ENCODE results near the gene GNAS. TPM values are rescaled to one million over a fixed set of nuclear protein-coding genes. Genes with fewer than 3 reads are reported as not detected.

GNAS gene
- total RNA-seq, 1 donor: 361 TPM

- no peak for TF ChIP-seq CTCF (IDR thresholded peaks at IDR 0.05; ENCODE audit: insufficient read depth, low read depth, low read length)
- H3K4me3 ChIP-seq (ENCODE audit: low read depth, low read length): no peak overlapping the region
- DNase-seq (ENCODE audit: low read depth): no peak
These were observed 74.4 kb downstream of the GNAS start for GRCh38 chr20:58926802-58927489.

DNA sequence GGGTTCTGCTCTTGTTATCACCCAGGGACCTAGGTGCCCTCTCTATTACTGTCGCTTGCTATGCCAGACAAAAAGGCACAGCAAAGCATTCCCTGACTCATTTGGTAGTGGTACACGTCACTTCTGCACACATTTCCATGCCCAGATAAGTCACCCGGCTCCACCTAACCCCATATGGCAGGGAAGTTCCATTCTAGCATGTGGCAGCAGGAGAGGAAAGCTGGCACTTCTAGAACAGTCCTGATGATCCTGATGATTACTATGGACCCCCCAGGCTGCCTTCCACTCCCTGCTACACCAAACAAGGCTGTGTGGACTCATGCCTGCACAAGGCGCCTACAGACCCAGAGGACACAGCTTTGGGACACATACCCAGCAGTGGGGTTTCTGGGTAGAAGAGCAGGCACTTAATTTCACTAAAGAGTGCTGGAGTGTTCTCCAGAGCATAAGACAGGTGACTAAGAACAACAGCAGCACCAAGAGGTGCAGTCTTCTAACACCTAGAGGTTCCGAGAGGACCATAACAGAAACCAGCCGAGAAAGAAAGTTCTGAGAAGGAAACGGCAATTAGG lies 75.1 kb downstream of the GNAS start:
- no peak for TF ChIP-seq CTCF (IDR thresholded peaks at IDR 0.05; ENCODE audit: insufficient read depth, low read depth, low read length)
- H3K4me3 ChIP-seq (ENCODE audit: low read depth, low read length): no peak overlapping the region
- DNase-seq (ENCODE audit: low read depth): no peak

GRCh38 chr20:58930496-58930895 lies 78.0 kb downstream of the GNAS start:
- no peak for TF ChIP-seq CTCF (IDR thresholded peaks at IDR 0.05; ENCODE audit: insufficient read depth, low read depth, low read length)
- no peak for DNase-seq (ENCODE audit: low read depth)

GRCh38 chr20:58932170-58932569 lies 79.7 kb downstream of the GNAS start:
- no peak overlapping the region for H3K4me3 ChIP-seq (ENCODE audit: low read depth, low read length)
- no peak for DNase-seq (ENCODE audit: low read depth)
- no peak for TF ChIP-seq CTCF (IDR thresholded peaks at IDR 0.05; ENCODE audit: insufficient read depth, low read depth, low read length)

More at GRCh38 chr20:58930496-58930895, 78.0 kb downstream of the GNAS start:
- H3K4me3 ChIP-seq (ENCODE audit: low read depth, low read length): no peak overlapping the region

GRCh38 chr20:58938078-58938477 lies 85.6 kb downstream of the GNAS start:
- no peak for DNase-seq (ENCODE audit: low read depth)
- TF ChIP-seq CTCF (IDR thresholded peaks at IDR 0.05; ENCODE audit: insufficient read depth, low read depth, low read length): no peak
- no peak overlapping the region for H3K4me3 ChIP-seq (ENCODE audit: low read depth, low read length)

DNA sequence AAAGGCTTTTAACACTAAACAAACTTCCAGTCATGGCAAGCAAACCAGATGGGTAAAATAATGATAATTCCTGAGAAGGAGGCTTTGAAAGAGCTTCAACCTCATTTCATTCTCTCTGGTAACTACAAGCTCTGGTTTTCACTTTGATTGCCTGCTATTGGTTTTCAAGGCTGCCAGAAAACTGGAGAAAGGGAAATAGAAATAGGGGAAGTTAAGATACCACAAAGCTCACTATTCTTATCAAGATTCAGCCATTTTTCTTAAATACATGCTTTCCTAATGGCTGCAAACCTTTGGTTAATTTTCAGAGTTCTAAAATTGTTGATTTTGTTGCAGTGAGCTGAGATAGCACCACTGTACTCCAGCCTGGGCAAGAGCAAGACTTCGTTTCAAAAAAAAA lies 86.0 kb downstream of the GNAS start:
- TF ChIP-seq CTCF (IDR thresholded peaks at IDR 0.05; ENCODE audit: insufficient read depth, low read depth, low read length): no peak
- no peak for DNase-seq (ENCODE audit: low read depth)
- no peak overlapping the region for H3K4me3 ChIP-seq (ENCODE audit: low read depth, low read length)
